HL-60 (cell line): ENCODE data around the gene H2AZ1.
A peak's percentile ranks its signal among the peaks of the same experiment; 100 is the strongest.
"Not testable (repeated sequence)": the region's sequence is repeated elsewhere in the genome, so short reads cannot be mapped to it uniquely, and the experiment has no call there.

Source experiments
- DNase-seq, 2 experiments: peaks; one replicate each; pipeline ENCODE4 v3.0.0-alpha.2; 2010 to 2020; ENCODE audit warnings: low read depth in 1 of 2, low spot score in 1 of 2
- H3K27ac ChIP-seq: fragments of 250-450 bp; sonication (Bioruptor Pico); replicated peaks from 2 replicates; pipeline ENCODE4 v1.5.1; 2020; ENCODE audit warnings: mild to moderate bottlenecking, moderate library complexity
- H3K27me3 ChIP-seq: fragments of 250-450 bp; sonication (Bioruptor Pico); 2 replicates; pipeline ENCODE4 v1.5.1; 2021; ENCODE audit warnings: mild to moderate bottlenecking, moderate library complexity; ENCODE audit not compliant: insufficient read depth, poor library complexity, severe bottlenecking
- H3K4me3 ChIP-seq: replicated peaks from 2 replicates; pipeline ENCODE4 v1.5.1; 2011; ENCODE audit warnings: mild to moderate bottlenecking, control low read depth, low read length; ENCODE audit not compliant: insufficient read depth
- GABPA ChIP-seq: IDR thresholded peaks from 2 replicates; pipeline ENCODE4 v1.6.1; 2012; ENCODE audit warnings: low read depth
- POLR2AphosphoS5 ChIP-seq: IDR thresholded peaks from 2 replicates; pipeline ENCODE4 v1.6.1; 2012; ENCODE audit warnings: low read depth
- REST ChIP-seq: IDR thresholded peaks from 2 replicates; pipeline ENCODE4 v1.6.1; 2012; ENCODE audit warnings: low read depth; ENCODE audit not compliant: insufficient replicate concordance
- SPI1 ChIP-seq: IDR thresholded peaks from 2 replicates; pipeline ENCODE4 v1.6.1; 2012; ENCODE audit warnings: low read depth, mild to moderate bottlenecking, borderline replicate concordance
- TF ChIP-seq, protein P1 (sequence below): IDR thresholded peaks from one replicate; pipeline ENCODE4 v1.5.1; 2011; ENCODE audit warnings: low read length, control low read depth, inconsistent platforms; ENCODE audit not compliant: insufficient read depth

Gene H2AZ1

GRCh38 chr4:99965674-99966350 lies 15.7 kb upstream of the H2AZ1 start:
- no peak overlapping the region for H3K4me3 ChIP-seq
- H3K27me3 ChIP-seq, result no peaks in the 10 kb centered on the region
- DNase-seq, result no peak
- H3K27ac ChIP-seq, result no peak overlapping the region
- TF ChIP-seq REST (no peak), SPI1 (no peak), GABPA (no peak), POLR2AphosphoS5 (no peak)
- TF ChIP-seq, protein P1, sequence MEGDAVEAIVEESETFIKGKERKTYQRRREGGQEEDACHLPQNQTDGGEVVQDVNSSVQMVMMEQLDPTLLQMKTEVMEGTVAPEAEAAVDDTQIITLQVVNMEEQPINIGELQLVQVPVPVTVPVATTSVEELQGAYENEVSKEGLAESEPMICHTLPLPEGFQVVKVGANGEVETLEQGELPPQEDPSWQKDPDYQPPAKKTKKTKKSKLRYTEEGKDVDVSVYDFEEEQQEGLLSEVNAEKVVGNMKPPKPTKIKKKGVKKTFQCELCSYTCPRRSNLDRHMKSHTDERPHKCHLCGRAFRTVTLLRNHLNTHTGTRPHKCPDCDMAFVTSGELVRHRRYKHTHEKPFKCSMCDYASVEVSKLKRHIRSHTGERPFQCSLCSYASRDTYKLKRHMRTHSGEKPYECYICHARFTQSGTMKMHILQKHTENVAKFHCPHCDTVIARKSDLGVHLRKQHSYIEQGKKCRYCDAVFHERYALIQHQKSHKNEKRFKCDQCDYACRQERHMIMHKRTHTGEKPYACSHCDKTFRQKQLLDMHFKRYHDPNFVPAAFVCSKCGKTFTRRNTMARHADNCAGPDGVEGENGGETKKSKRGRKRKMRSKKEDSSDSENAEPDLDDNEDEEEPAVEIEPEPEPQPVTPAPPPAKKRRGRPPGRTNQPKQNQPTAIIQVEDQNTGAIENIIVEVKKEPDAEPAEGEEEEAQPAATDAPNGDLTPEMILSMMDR, result no peak

- H3K27me3 ChIP-seq, result no peaks in the 10 kb centered on the region
- no peak for DNase-seq
- TF ChIP-seq POLR2AphosphoS5, result no peak
- no peak for TF ChIP-seq REST
- H3K27ac ChIP-seq, result no peak overlapping the region
- H3K4me3 ChIP-seq, result no peak overlapping the region
These were observed 15.1 kb upstream of the H2AZ1 start for GRCh38 chr4:99965173-99965572.

DNA sequence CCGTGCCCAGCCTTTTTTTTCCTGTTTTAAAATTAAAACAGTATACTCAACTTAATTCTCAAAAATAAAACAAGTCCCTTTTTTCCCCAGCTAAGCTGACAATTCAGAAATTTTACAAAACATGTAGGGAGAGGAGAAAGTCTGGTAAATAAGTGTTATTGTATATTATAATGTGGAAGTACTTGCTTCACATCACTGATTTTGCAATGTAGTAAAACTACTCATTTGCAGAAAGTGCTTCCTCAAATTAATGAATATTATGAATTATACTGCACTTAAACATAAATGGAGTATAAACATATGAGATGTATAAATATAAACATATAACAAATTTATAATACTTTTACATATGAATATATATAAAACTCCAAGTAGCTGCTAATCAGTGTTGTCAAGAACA lies 11.6 kb upstream of the H2AZ1 start:
- peak in 1 of 2 experiments; percentile 8 for DNase-seq
- H3K4me3 ChIP-seq, result no peak overlapping the region
- TF ChIP-seq, protein P1, result no peak
- TF ChIP-seq SPI1, result 0 out of 2 replicates have a peak, but pooled peaks have one; percentile 1
- H3K27me3 ChIP-seq, result no peaks in the 10 kb centered on the region
- H3K27ac ChIP-seq, result no peak overlapping the region

DNA sequence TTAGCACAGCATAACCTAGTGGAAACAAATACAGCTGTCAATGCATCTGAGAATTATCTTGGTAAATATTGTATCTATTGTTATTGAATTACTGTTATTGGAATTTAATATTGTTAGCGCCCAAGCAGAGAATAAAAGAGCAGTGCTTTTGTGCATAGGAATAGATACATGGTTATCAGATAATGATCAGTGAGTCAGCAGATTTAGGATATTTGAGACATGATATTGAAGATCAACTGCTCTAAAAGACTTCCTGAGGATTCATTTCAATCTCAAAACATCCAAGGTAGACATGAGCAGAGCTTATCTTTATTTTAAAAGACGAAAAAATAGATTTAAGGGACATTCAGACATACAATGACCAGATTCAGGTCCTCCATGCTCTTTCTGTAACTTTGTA lies 10.6 kb upstream of the H2AZ1 start:
- H3K27ac ChIP-seq, result no peak overlapping the region
- DNase-seq, result no peak
- no peaks in the 10 kb centered on the region for H3K27me3 ChIP-seq
- H3K4me3 ChIP-seq, result no peak overlapping the region
- no peak for TF ChIP-seq SPI1
- TF ChIP-seq POLR2AphosphoS5, result no peak
- TF ChIP-seq, protein P1, result no peak
- TF ChIP-seq REST, result no peak
- TF ChIP-seq GABPA, result no peak

- H3K27me3 ChIP-seq, H3K27ac ChIP-seq, H3K4me3 ChIP-seq, DNase-seq: not testable (repeated sequence)
These were observed 8.1 kb upstream of the H2AZ1 start for GRCh38 chr4:99958207-99958606.
